Activated CD8-positive, alpha-beta T cell treated with anti-CD3 and anti-CD28 coated beads for 36 hours (primary cell): ENCODE measurements around the gene KDELR1. TPM values are rescaled to one million over a fixed set of nuclear protein-coding genes. Genes with fewer than 3 reads are reported as not detected.
A peak's percentile ranks its signal among the peaks of the same experiment; 100 is the strongest.

Experiments
- ATAC-seq: fragments of 200-7000 bp; cut with Tn5 transposase; one replicate; pipeline ENCODE4 v1.10.0; 2021; ENCODE audit warnings: mild to moderate bottlenecking, moderate library complexity
- CTCF ChIA-PET: fragments of 350-600 bp; sonication (Branson Sonifier 250); formaldehyde crosslinking; loops from one replicate; lab custom pipeline; 2021; ENCODE audit warnings: antibody characterized with exemption; lab: Charles Lee
- POLR2A ChIA-PET: fragments of 350-600 bp; sonication (Branson Sonifier 250); formaldehyde crosslinking; loops from one replicate; lab custom pipeline; 2021; ENCODE audit warnings: antibody characterized with exemption; lab: Charles Lee
- DNase-seq: peaks from one replicate; pipeline ENCODE4 v3.0.0-alpha.2; 2020
- H3K27ac Mint-ChIP-seq: one replicate; pipeline ENCODE4 v1.8.0; 2021; ENCODE audit warnings: mild to moderate bottlenecking, mixed read lengths
- H3K27me3 Mint-ChIP-seq: one replicate; pipeline ENCODE4 v1.8.0; 2021; ENCODE audit warnings: mixed read lengths
- H3K36me3 Mint-ChIP-seq: one replicate; pipeline ENCODE4 v1.8.0; 2021; ENCODE audit warnings: low read depth, mixed read lengths
- H3K4me1 Mint-ChIP-seq: one replicate; pipeline ENCODE4 v1.8.0; 2021; ENCODE audit warnings: low read depth, mixed read lengths
- H3K4me3 Mint-ChIP-seq: one replicate; pipeline ENCODE4 v1.8.0; 2021; ENCODE audit warnings: mild to moderate bottlenecking, moderate library complexity, mixed read lengths
- H3K9me3 Mint-ChIP-seq: one replicate; pipeline ENCODE4 v1.8.0; 2021; ENCODE audit warnings: mixed read lengths
- CTCF ChIP-seq: fragments of 200-600 bp; IDR thresholded peaks from one replicate; pipeline ENCODE4 v1.8.0; 2022; ENCODE audit warnings: antibody characterized with exemption, mild to moderate bottlenecking
- intact Hi-C: fragments of 100-400 bp; cut with micrococcal nuclease; formaldehyde crosslinking; loops from one replicate; pipeline ENCODE4 v1.10.0; 2022
- total RNA-seq, 2 experiments: library from RNA; stranded (reverse); gene quantifications; one replicate each; pipeline ENCODE4 v1.2.3, GENCODE V29; 2021

Gene KDELR1
- 10 to 100 TPM; 66.3 to 66.7 TPM for total RNA-seq

GRCh38 chr19:48391100-48392005 lies at the start of gene KDELR1:
Gene KDELR1 (minus strand): TSS chr19:48391551. CDS start chr19:48391358, 193 bp downstream.
- H3K4me1 Mint-ChIP-seq: peaks cover 26% of the 10 kb centered on the region
- DNase-seq: peak; percentile 74
- ChIA-PET CTCF (interaction anchor here (0.6 to 2.4 kb wide), 46 partner anchors 9 to 1185 kb away, joined by 3 to 25 read pairs (median 4); partner anchors contain the start of genes GRWD1, SYNGR4 and TMEM143), POLR2A (interaction anchor here (0.6 to 2.1 kb wide), 9 partner anchors 11 to 226 kb away, joined by 3 to 7 read pairs (median 3); partner anchors contain the start of gene SYNGR4)
- H3K27me3 Mint-ChIP-seq: peaks cover 26% of the 10 kb centered on the region
- H3K27ac Mint-ChIP-seq: peak within 1 kb of the TSS; percentile 92
- intact Hi-C loops: no loop called here
- H3K4me3 Mint-ChIP-seq: peak within 1 kb of the TSS; percentile 91
- TF ChIP-seq CTCF: peak; percentile 85
- H3K9me3 Mint-ChIP-seq: no peaks in the 10 kb centered on the region
- peaks cover 16% of the 10 kb centered on the region for H3K36me3 Mint-ChIP-seq
- peak; percentile 87 for ATAC-seq

- ATAC-seq: no peak
- no peak for DNase-seq
- H3K4me3 Mint-ChIP-seq: no peak overlapping the region
- no peaks in the 10 kb centered on the region for H3K9me3 Mint-ChIP-seq
- H3K36me3 Mint-ChIP-seq: no peaks in the 10 kb centered on the region
- H3K27me3 Mint-ChIP-seq: peaks cover 8% of the 10 kb centered on the region
- intact Hi-C loops: no loop called here
- CTCF ChIA-PET: interaction anchor here (1.4 kb wide), 1 partner anchor 45 kb away, joined by 5 read pairs; the partner anchor contains the start of gene KDELR1
- H3K27ac Mint-ChIP-seq: no peak overlapping the region
- TF ChIP-seq CTCF: no peak
- POLR2A ChIA-PET: no interaction called here
- H3K4me1 Mint-ChIP-seq: no peaks in the 10 kb centered on the region
Measured at GRCh38 chr19:48436586-48436985, 45.2 kb upstream of the KDELR1 start.

GRCh38 chr19:48433337-48433736 lies 42.0 kb upstream of the KDELR1 start:
- Mint-ChIP-seq H3K9me3 (no peaks in the 10 kb centered on the region), H3K27ac (no peak overlapping the region), H3K36me3 (no peaks in the 10 kb centered on the region), H3K4me3 (no peak overlapping the region), H3K4me1 (no peaks in the 10 kb centered on the region), H3K27me3 (peaks cover 7% of the 10 kb centered on the region)
- no peak for TF ChIP-seq CTCF
- ChIA-PET POLR2A (interaction anchor here (1.1 kb wide), 1 partner anchor 70 kb away, joined by 3 read pairs; the partner anchor contains the start of genes SYNGR4 and TMEM143), CTCF (interaction anchor here (1.5 kb wide), 1 partner anchor 42 kb away, joined by 3 read pairs; the partner anchor contains the start of gene KDELR1)
- intact Hi-C loops: no loop called here
- ATAC-seq (no peak), DNase-seq (no peak)

- no peaks in the 10 kb centered on the region for H3K36me3 Mint-ChIP-seq
- no peak for ATAC-seq
- no peak for DNase-seq
- intact Hi-C loops: no loop called here
- H3K27me3 Mint-ChIP-seq: peaks cover 5% of the 10 kb centered on the region
- no peak overlapping the region for H3K27ac Mint-ChIP-seq
- H3K9me3 Mint-ChIP-seq: no peaks in the 10 kb centered on the region
- peaks cover 6% of the 10 kb centered on the region for H3K4me1 Mint-ChIP-seq
- ChIA-PET POLR2A (interaction anchor here (0.8 to 0.9 kb wide), 2 partner anchors 10 to 15 kb away, joined by 3 to 5 read pairs; no protein-coding TSS in a partner anchor), CTCF (interaction anchor here (0.7 kb wide), 1 partner anchor 37 kb away, joined by 3 read pairs; no protein-coding TSS in a partner anchor)
- no peak overlapping the region for H3K4me3 Mint-ChIP-seq
- no peak for TF ChIP-seq CTCF
Measured at GRCh38 chr19:48428670-48429069, 37.3 kb upstream of the KDELR1 start.
